K562 treated with DMSO at 1 percent for 12 hours (cell line): ENCODE results near the gene ZNF555. TPM values are rescaled to one million over a fixed set of nuclear protein-coding genes. Genes with fewer than 3 reads are reported as not detected.

Experiments used
- total RNA-seq: library from RNA; unstranded; fragments of 300-600 nt; gene quantifications from 2 replicates; pipeline ENCODE4 v1.2.3, GENCODE V29; 2022; ENCODE audit not compliant: insufficient read depth

Gene ZNF555
- 1.0 and 4.9 TPM in 2 replicates for total RNA-seq

GRCh38 chr19:2840794-2841791 is at the start of gene ZNF555:
Gene ZNF555, plus strand, starts transcription at chr19:2841475. Its CDS starts 98 bp downstream, at chr19:2841573.

GRCh38 chr19:2819540-2820111 is 21.6 kb upstream of the ZNF555 start, which contains the start of gene ZNF554:
Gene ZNF554, plus strand, starts transcription at chr19:2819868. Its CDS starts 204 bp downstream, at chr19:2820072.

GRCh38 chr19:2867025-2867991 is 26.0 kb downstream of the ZNF555 start, which contains the start of gene ZNF556:
Gene ZNF556, plus strand, starts transcription at chr19:2867335. Its CDS starts 87 bp downstream, at chr19:2867422.

DNA sequence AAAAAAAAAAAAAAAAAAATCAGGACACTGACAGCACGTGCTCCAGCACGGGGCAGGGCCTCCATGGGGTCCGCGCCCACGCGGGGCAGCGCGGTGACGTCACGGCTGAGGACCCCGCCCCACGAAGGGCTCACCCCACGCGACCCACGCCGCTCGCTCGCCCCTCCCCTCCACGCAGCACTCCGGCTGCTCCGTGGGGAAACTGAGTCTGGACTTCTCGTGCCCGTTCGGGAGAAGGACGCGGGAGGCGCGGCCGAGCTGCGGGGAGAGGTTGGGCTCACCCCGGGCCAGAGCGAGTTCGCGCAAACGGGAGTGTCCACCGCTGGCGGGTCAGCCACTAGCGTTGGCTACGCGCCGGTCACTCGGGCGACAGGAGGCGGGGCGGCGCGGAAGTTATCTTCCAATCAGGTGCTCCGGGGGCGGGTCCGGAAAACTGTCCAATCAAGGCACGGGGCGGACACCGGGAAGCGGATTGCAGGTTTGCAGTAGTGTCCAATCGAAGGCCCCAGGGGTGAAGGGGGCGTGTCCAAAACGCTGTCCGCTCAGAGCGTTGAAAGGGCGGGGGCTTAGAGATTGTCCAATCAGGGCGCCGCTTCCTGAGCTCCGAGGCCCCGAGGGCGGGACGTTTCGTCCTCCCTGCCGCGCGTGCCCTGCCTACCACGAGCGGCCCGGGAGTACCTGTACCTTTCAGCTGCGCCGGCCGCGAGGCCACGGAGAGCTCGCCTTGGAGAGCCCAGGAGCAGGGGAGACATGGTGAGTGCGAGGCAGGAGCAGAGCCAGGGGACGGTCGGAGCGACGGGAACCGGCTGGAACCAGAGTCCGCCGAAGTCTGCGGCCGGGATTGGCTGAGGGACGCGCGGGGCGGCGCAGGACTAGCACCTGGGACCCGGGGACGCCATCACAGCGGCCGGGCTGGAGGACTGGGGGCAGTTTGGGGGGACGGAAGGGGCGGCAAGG is 59.3 kb downstream of the ZNF555 start, which contains the start of gene ZNF57:
Gene ZNF57 (plus strand): TSS at position 633 of the 957 bp plus-strand sequence. CDS start 118 bp downstream, at position 751.

Other genes starting within 250 kb of the ZNF555 start
- 0.36 and 1.3 TPM in 2 replicates for gene GNG7, start 138.8 kb upstream of the ZNF555 start, total RNA-seq
- gene DIRAS1, start 120.1 kb upstream of the ZNF555 start, total RNA-seq, result 3.4 and 4.7 TPM in 2 replicates
- gene SLC39A3, start 101.5 kb upstream of the ZNF555 start, total RNA-seq, result 159 and 192 TPM in 2 replicates
- 100 and 123 TPM in 2 replicates for gene SGTA, start 58.2 kb upstream of the ZNF555 start, total RNA-seq
- gene THOP1, start 56.0 kb upstream of the ZNF555 start, total RNA-seq, result 103 and 154 TPM in 2 replicates
- gene ZNF554, start 21.6 kb upstream of the ZNF555 start, total RNA-seq, result 1.8 and 2.7 TPM in 2 replicates
- 0.96 TPM in 1 of 2 replicates, not detected in the other for gene ZNF556, start 25.9 kb downstream of the ZNF555 start, total RNA-seq
- 2.4 and 5.7 TPM in 2 replicates for gene ZNF57, start 59.5 kb downstream of the ZNF555 start, total RNA-seq
- 8.4 and 9.3 TPM in 2 replicates for gene ZNF77, start 103.5 kb downstream of the ZNF555 start, total RNA-seq
- gene TLE6, start 136.1 kb downstream of the ZNF555 start, total RNA-seq, result 5.8 and 8.3 TPM in 2 replicates
- gene TLE2, start 187.8 kb downstream of the ZNF555 start, total RNA-seq, result 35.1 and 53.0 TPM in 2 replicates
- 318 and 363 TPM in 2 replicates for gene TLE5, start 221.0 kb downstream of the ZNF555 start, total RNA-seq